ENCODE results near the gene LBHD2.

Gene LBHD2

GRCh38 chr14:103068351-103069073 lies 15.5 kb upstream of the LBHD2 start:
- DNase-seq, result no peak

- DNase-seq, result no peak
Measured at GRCh38 chr14:103070263-103070885, 13.6 kb upstream of the LBHD2 start.

- DNase-seq, result no peak
Measured at GRCh38 chr14:103070971-103071542, 13.0 kb upstream of the LBHD2 start.

- DNase-seq, result no peak
Measured at GRCh38 chr14:103071544-103072251, 12.3 kb upstream of the LBHD2 start.

GRCh38 chr14:103072595-103073366 lies 11.2 kb upstream of the LBHD2 start:
- no peak for DNase-seq

GRCh38 chr14:103073367-103073875 lies 10.6 kb upstream of the LBHD2 start:
- no peak for DNase-seq

GRCh38 chr14:103073876-103074728 lies 9.9 kb upstream of the LBHD2 start:
- no peak for DNase-seq

GRCh38 chr14:103074729-103075367 lies 9.2 kb upstream of the LBHD2 start:
- peak; percentile 23 for DNase-seq

GRCh38 chr14:103078420-103078749 lies 5.6 kb upstream of the LBHD2 start:
- peak; percentile 78 for DNase-seq

GRCh38 chr14:103078860-103079587 lies 5.0 kb upstream of the LBHD2 start:
- no peak for DNase-seq

GRCh38 chr14:103081951-103082350 lies 2.1 kb upstream of the LBHD2 start:
- DNase-seq, result no peak

GRCh38 chr14:103085106-103086091 lies 1.4 kb downstream of the LBHD2 start:
- DNase-seq, result no peak

GRCh38 chr14:103086771-103087342 lies 2.8 kb downstream of the LBHD2 start:
- no peak for DNase-seq

GRCh38 chr14:103087343-103087835 lies 3.4 kb downstream of the LBHD2 start:
- DNase-seq, result no peak

- no peak for DNase-seq
Measured at GRCh38 chr14:103088921-103089320, 4.9 kb downstream of the LBHD2 start.

GRCh38 chr14:103089386-103090335 lies 5.7 kb downstream of the LBHD2 start:
- no peak for DNase-seq

- no peak for DNase-seq
Measured at GRCh38 chr14:103090481-103091020, 6.5 kb downstream of the LBHD2 start.
